ENCODE results near the gene KDM6A.

- no peak for TF ChIP-seq POLR2A (IDR thresholded peaks at IDR 0.05; ENCODE audit: low read length)
- no peak for TF ChIP-seq GATA1 (IDR thresholded peaks at IDR 0.05; ENCODE audit: low read depth, low read length)
These were observed 106.0 kb downstream of the KDM6A start for GRCh38 chrX:44978976-44979375.

All from erythroblast (primary cell).